ENCODE data around the gene IFT122.
"Not testable (repeated sequence)": the region's sequence is repeated elsewhere in the genome, so short reads cannot be mapped to it uniquely, and the experiment has no call there.

The IFT122 gene

DNA sequence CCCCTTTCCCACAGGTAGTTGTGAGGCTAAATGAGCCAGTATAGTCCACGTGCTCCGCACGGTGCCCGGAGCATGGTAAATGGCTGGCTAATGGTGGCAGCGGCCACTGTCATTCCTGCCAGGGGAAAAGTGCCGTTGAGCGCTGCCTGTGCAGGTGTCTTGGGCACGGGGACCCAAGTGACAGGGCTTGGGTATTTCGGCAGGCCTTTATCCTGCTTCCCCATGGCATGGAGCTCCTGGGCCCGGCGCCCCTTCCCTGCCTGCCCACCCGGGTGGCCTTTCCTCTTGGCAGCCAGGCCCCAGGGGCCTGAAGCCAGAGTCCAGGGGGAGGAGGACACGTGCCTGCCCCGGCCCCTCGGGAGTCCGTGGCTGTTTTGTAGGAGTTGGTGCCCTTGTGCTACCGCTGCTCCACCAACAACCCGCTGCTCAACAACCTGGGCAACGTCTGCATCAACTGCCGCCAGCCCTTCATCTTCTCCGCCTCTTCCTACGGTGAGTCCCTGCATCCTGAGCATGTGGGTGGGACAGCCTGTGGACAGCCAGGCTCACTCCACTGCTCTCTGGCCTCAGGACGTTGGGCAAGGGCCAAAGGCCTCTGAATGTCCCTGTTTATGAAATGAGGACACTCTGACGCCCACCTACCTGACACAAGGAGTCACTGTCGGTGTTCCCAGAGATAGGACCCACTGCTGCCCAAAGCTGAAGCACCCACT is 75.2 kb downstream of the IFT122 start:
- not testable (repeated sequence) for H3K27me3 ChIP-seq (ENCODE audit: insufficient read depth, low read length, poor library complexity); H2BK15ac ChIP-seq (replicated peaks; ENCODE audit: low read depth); DNase-seq; H2AK5ac ChIP-seq (ENCODE audit: low read length); H4K5ac ChIP-seq (ENCODE audit: low read length); H2BK120ac ChIP-seq (ENCODE audit: low read depth, low read length); H3K4me1 ChIP-seq (ENCODE audit: control insufficient read depth, low read depth, low read length); H3K4me3 ChIP-seq (ENCODE audit: low read length); H3K4me2 ChIP-seq (ENCODE audit: low read length); H3K27ac ChIP-seq (ENCODE audit: low read depth, low read length); H3K9ac ChIP-seq (ENCODE audit: low read length); H3K18ac ChIP-seq (ENCODE audit: low read length); H3K23ac ChIP-seq (ENCODE audit: low read length); H3K56ac ChIP-seq (ENCODE audit: low read length); H3K79me2 ChIP-seq (ENCODE audit: control insufficient read depth, insufficient read depth, low read length); H3K4ac ChIP-seq (ENCODE audit: low read depth, low read length); H2BK5ac ChIP-seq (ENCODE audit: low read length); H3K36me3 ChIP-seq (ENCODE audit: control insufficient read depth, insufficient read depth, low read length); H4K8ac ChIP-seq (ENCODE audit: low read depth, low read length); H3K79me1 ChIP-seq (ENCODE audit: low read length)
- WGBS (ENCODE audit: extremely low coverage, insufficient coverage, low lambda C conversion rate), result no CpG with 5 or more reads among the region's 25 CpGs

- H3K18ac ChIP-seq (ENCODE audit: low read length); H3K9ac ChIP-seq (ENCODE audit: low read length); H2AK5ac ChIP-seq (ENCODE audit: low read length); H4K5ac ChIP-seq (ENCODE audit: low read length); H3K56ac ChIP-seq (ENCODE audit: low read length); H4K8ac ChIP-seq (ENCODE audit: low read depth, low read length); H3K4me1 ChIP-seq (ENCODE audit: control insufficient read depth, low read depth, low read length); H3K79me1 ChIP-seq (ENCODE audit: low read length); H3K79me2 ChIP-seq (ENCODE audit: control insufficient read depth, insufficient read depth, low read length); H2BK5ac ChIP-seq (ENCODE audit: low read length); H3K36me3 ChIP-seq (ENCODE audit: control insufficient read depth, insufficient read depth, low read length); H3K23ac ChIP-seq (ENCODE audit: low read length); DNase-seq; H2BK15ac ChIP-seq (replicated peaks; ENCODE audit: low read depth); H3K27me3 ChIP-seq (ENCODE audit: insufficient read depth, low read length, poor library complexity); H3K4ac ChIP-seq (ENCODE audit: low read depth, low read length); H3K4me3 ChIP-seq (ENCODE audit: low read length); H2BK120ac ChIP-seq (ENCODE audit: low read depth, low read length); H3K27ac ChIP-seq (ENCODE audit: low read depth, low read length); H3K4me2 ChIP-seq (ENCODE audit: low read length): not testable (repeated sequence)
- no CpG with 5 or more reads among the region's 7 CpGs for WGBS (ENCODE audit: extremely low coverage, insufficient coverage, low lambda C conversion rate)
Observed at GRCh38 chr3:129515821-129516432, 75.9 kb downstream of the IFT122 start.

- Histone ChIP-seq H3K36me3 (ENCODE audit: control insufficient read depth, insufficient read depth, low read length) (no peaks in the 10 kb centered on the region), H3K4me3 (ENCODE audit: low read length) (no peak overlapping the region), H2BK15ac (replicated peaks; ENCODE audit: low read depth) (no peak overlapping the region), H2AK5ac (ENCODE audit: low read length) (no peak overlapping the region), H3K79me2 (ENCODE audit: control insufficient read depth, insufficient read depth, low read length) (no peaks in the 10 kb centered on the region), H3K27ac (ENCODE audit: low read depth, low read length) (no peak overlapping the region), H4K8ac (ENCODE audit: low read depth, low read length) (no peak overlapping the region), H3K27me3 (ENCODE audit: insufficient read depth, low read length, poor library complexity) (no peaks in the 10 kb centered on the region), H4K5ac (ENCODE audit: low read length) (no peak overlapping the region), H3K4me2 (ENCODE audit: low read length) (no peak overlapping the region), H3K9ac (ENCODE audit: low read length) (no peak overlapping the region), H3K4me1 (ENCODE audit: control insufficient read depth, low read depth, low read length) (no peaks in the 10 kb centered on the region), H3K18ac (ENCODE audit: low read length) (no peak overlapping the region), H3K23ac (ENCODE audit: low read length) (no peak overlapping the region), H2BK5ac (ENCODE audit: low read length) (no peak overlapping the region), H3K4ac (ENCODE audit: low read depth, low read length) (no peak overlapping the region), H2BK120ac (ENCODE audit: low read depth, low read length) (no peak overlapping the region), H3K56ac (ENCODE audit: low read length) (no peak overlapping the region), H3K79me1 (ENCODE audit: low read length) (no peaks in the 10 kb centered on the region)
- no peak for DNase-seq
- WGBS (ENCODE audit: extremely low coverage, insufficient coverage, low lambda C conversion rate), result no CpG with 5 or more reads among the region's 7 CpGs
Observed at GRCh38 chr3:129517516-129517915, 77.5 kb downstream of the IFT122 start.

DNA sequence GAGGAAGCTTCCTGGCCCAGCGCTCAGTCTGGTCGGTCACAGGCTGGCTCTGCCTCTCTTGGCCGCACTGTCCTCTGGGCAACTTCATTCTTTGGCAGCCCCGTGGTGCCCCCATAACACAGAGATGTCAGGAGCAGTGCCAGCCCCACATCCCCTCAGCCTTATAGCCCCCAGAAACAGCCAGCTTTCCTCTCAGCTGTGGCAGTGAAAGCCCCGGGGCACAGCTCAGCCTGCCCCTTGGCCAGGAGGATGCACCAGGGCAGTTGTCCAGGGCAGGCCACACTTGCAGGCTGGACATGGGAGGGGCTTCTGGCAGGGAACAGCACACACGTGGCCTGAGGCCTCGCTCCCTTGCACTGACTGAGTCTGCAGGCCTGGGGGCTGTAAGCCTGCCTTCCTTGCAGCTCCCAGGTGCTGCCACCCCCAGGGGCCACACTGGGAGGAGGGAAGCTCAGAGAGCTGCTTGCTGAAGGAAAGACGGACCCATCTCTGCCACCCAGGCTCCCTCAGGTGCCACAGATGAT is 78.1 kb downstream of the IFT122 start:
- H3K23ac ChIP-seq (ENCODE audit: low read length), result no peak overlapping the region
- H2BK15ac ChIP-seq (replicated peaks; ENCODE audit: low read depth), result no peak overlapping the region
- H2AK5ac ChIP-seq (ENCODE audit: low read length), result no peak overlapping the region
- H3K79me1 ChIP-seq (ENCODE audit: low read length), result no peaks in the 10 kb centered on the region
- no peak for DNase-seq
- H3K4me1 ChIP-seq (ENCODE audit: control insufficient read depth, low read depth, low read length), result no peaks in the 10 kb centered on the region
- no peak overlapping the region for H2BK120ac ChIP-seq (ENCODE audit: low read depth, low read length)
- no CpG with 5 or more reads among the region's 8 CpGs for WGBS (ENCODE audit: extremely low coverage, insufficient coverage, low lambda C conversion rate)
- H3K9ac ChIP-seq (ENCODE audit: low read length), result no peak overlapping the region
- H2BK5ac ChIP-seq (ENCODE audit: low read length), result no peak overlapping the region
- H3K4ac ChIP-seq (ENCODE audit: low read depth, low read length), result no peak overlapping the region
- no peak overlapping the region for H3K4me2 ChIP-seq (ENCODE audit: low read length)
- no peaks in the 10 kb centered on the region for H3K27me3 ChIP-seq (ENCODE audit: insufficient read depth, low read length, poor library complexity)
- H3K56ac ChIP-seq (ENCODE audit: low read length), result no peak overlapping the region
- H3K27ac ChIP-seq (ENCODE audit: low read depth, low read length), result no peak overlapping the region
- no peak overlapping the region for H4K8ac ChIP-seq (ENCODE audit: low read depth, low read length)
- H3K18ac ChIP-seq (ENCODE audit: low read length), result no peak overlapping the region
- no peaks in the 10 kb centered on the region for H3K79me2 ChIP-seq (ENCODE audit: control insufficient read depth, insufficient read depth, low read length)
- no peak overlapping the region for H4K5ac ChIP-seq (ENCODE audit: low read length)
- H3K4me3 ChIP-seq (ENCODE audit: low read length), result no peak overlapping the region
- no peaks in the 10 kb centered on the region for H3K36me3 ChIP-seq (ENCODE audit: control insufficient read depth, insufficient read depth, low read length)

DNA sequence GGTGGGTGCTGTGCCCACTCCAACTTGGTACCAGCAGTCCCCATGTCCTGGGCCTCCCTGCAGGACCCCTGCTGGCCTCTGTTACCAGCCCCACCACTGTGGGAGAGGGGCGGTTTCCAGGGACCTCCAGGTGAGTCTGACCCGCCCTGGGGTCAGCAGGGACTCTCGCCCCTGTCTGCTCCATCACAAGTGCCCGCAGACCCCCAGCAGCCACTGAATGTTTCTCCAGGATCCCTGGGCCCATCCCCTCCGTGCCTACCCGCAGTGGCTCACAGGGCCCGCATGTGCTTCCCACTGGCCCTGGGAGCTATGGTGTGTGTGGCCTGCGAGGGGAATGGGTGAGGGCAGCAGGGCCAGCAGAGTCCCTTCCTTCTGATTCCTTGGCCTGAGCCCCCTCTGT is 78.6 kb downstream of the IFT122 start:
- no CpG with 5 or more reads among the region's 8 CpGs for WGBS (ENCODE audit: extremely low coverage, insufficient coverage, low lambda C conversion rate)
- Histone ChIP-seq H3K36me3 (ENCODE audit: control insufficient read depth, insufficient read depth, low read length) (no peaks in the 10 kb centered on the region), H3K27ac (ENCODE audit: low read depth, low read length) (no peak overlapping the region)

More for the DNA sequence above, 78.6 kb downstream of the IFT122 start:
- Histone ChIP-seq H2BK5ac (ENCODE audit: low read length) (no peak overlapping the region), H3K4me3 (ENCODE audit: low read length) (no peak overlapping the region), H2BK120ac (ENCODE audit: low read depth, low read length) (no peak overlapping the region), H3K9ac (ENCODE audit: low read length) (no peak overlapping the region), H3K56ac (ENCODE audit: low read length) (no peak overlapping the region), H4K8ac (ENCODE audit: low read depth, low read length) (no peak overlapping the region), H3K27me3 (ENCODE audit: insufficient read depth, low read length, poor library complexity) (no peaks in the 10 kb centered on the region), H3K4ac (ENCODE audit: low read depth, low read length) (no peak overlapping the region), H3K18ac (ENCODE audit: low read length) (no peak overlapping the region), H3K4me1 (ENCODE audit: control insufficient read depth, low read depth, low read length) (no peaks in the 10 kb centered on the region), H3K23ac (ENCODE audit: low read length) (no peak overlapping the region), H2AK5ac (ENCODE audit: low read length) (no peak overlapping the region), H4K5ac (ENCODE audit: low read length) (no peak overlapping the region), H3K4me2 (ENCODE audit: low read length) (no peak overlapping the region), H3K79me1 (ENCODE audit: low read length) (no peaks in the 10 kb centered on the region), H3K79me2 (ENCODE audit: control insufficient read depth, insufficient read depth, low read length) (no peaks in the 10 kb centered on the region), H2BK15ac (replicated peaks; ENCODE audit: low read depth) (no peak overlapping the region)
- DNase-seq, result no peak

All from mesendoderm (in vitro differentiated cells).